A673 (cell line): ENCODE results near the gene ST6GALNAC5.

ENCODE experiments used
- CTCF ChIP-seq: fragments of 300-800, 200-600 bp; sonication (generic); conservative IDR thresholded peaks from 2 replicates; pipeline ENCODE4 v1.5.1; 2017; ENCODE audit warnings: low read depth, mild to moderate bottlenecking, antibody characterized with exemption, low read length, moderate library complexity, mixed read lengths
- EZH2 ChIP-seq: fragments of 200-600 bp; sonication (generic); IDR thresholded peaks from 2 replicates; pipeline ENCODE4 v1.6.1; 2017; ENCODE audit warnings: borderline replicate concordance, low read depth, mild to moderate bottlenecking, mixed read lengths, antibody characterized with exemption, low read length; ENCODE audit not compliant: poor library complexity, severe bottlenecking

- TF ChIP-seq CTCF (no peak), EZH2 (no peak)
These were observed 222.5 kb downstream of the ST6GALNAC5 start for GRCh38 chr1:77089756-77090155.
